ENCODE results near the gene CCDC6. TPM values are rescaled to one million over a fixed set of nuclear protein-coding genes. Genes with fewer than 3 reads are reported as not detected.
"Not testable (repeated sequence)": the region's sequence is repeated elsewhere in the genome, so short reads cannot be mapped to it uniquely, and the experiment has no call there.

The CCDC6 gene
- total RNA-seq, 1 donor from 2014 or later: 32.3 TPM

GRCh38 chr10:59808896-59809643 is 97.3 kb downstream of the CCDC6 start:
- peak; percentile 42 for DNase-seq

DNA sequence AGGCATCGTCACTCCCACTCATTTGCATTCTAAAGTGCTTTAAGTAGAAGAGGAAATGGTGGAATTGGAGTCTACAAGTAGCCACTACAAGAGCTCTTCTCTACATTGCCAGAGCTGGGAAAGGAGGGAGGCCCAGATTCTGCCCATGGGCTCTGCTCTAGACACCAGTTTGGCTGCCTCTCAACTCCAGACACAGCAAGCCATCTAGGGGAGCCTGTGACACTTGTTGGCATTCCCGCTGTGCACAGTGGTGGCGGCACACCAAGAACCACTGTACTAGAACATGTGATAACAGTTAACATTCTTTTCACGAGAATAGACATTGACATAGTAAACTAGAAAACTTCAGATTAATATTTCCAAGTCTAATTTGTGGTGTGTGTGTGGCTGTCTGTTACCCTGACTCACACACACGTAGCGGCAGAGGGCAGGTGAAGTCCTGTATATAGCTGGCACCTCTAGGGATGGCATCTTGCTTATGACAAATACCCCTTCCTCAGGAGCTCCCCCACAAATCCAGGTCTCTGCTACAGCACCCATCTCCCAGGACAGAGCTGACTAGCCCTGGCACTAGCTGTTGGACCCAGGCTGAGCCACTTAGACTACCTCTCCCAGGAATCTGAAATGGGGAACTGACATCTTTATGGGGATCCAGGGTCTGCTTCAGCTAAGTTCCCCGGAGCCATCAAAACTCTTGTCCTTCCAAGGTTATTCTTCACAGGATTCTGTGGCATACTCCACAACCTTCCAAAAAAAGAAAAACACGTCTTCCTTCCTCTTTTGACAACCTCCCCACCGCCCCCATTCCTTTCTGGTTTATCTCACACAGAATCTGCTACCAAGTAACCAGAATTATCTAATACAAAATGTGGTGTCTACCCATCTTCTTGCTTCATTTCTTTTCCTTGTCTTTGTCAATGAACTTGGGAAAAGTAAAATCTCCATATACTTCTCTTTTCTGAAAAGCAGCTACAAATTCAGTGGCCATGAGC is 98.4 kb downstream of the CCDC6 start:
- no peak for DNase-seq

DNA sequence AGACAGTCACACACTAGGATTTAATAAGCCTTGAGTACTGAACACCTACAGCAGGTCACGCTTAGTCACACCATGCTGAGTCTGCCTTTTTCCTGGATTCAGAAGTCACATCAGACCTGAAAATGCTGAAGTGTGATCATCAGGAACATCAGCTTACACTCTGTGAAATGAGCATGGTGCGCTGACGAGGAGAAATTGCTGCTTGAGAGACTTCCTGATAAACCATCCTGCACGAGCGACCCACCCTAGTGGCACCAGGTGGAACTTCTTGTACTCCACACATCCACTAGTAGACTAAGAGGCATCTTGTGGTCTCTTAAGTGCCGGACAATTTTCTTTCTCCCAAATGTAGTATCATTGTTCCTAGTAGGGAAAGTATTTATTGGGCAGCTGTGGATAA is 101.3 kb downstream of the CCDC6 start:
- DNase-seq: no peak

GRCh38 chr10:59804220-59804619 is 102.1 kb downstream of the CCDC6 start:
- DNase-seq: no peak

DNA sequence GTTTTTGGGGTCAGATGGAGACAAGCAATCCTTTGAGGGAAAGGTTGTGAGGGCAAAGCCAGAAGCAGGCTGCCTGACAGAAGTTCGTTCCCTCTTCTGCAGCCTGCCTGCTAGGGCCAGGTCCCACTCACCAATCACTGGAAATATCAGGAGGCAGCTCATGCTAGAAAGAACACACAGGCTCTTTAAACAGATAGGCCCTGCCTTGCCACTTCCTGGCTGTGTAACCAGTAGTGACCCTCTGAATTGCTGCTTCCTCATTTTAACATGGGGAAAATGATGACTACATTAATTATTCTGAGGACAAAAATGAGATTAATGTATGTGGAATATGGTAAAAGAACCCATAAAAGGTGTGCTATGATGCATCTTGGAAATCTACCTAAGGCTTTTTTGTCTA is 102.6 kb downstream of the CCDC6 start:
- DNase-seq: no peak

DNA sequence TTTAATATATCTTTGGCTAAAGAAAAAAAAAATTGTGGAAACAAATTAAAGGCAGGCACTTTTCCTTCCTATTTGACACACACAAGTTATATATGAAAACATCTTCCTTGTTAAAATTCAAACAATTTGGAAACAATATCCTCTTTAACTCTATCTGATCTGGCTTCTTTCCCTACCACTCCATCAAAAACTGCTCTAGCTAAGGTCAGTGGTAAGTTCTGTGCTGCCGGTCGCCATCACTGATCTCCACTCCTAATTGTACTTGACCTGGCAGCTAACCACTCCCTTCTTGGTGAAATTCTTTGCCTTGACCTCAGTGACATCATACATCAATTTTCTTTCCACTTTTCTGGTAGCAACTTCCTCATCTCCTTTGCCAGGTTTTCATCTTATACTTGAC is 105.2 kb downstream of the CCDC6 start:
- DNase-seq: no peak

- DNase-seq: no peak
These were observed 106.9 kb downstream of the CCDC6 start for GRCh38 chr10:59799421-59799820.

- no peak for DNase-seq
These were observed 112.4 kb downstream of the CCDC6 start for GRCh38 chr10:59793919-59794318.

DNA sequence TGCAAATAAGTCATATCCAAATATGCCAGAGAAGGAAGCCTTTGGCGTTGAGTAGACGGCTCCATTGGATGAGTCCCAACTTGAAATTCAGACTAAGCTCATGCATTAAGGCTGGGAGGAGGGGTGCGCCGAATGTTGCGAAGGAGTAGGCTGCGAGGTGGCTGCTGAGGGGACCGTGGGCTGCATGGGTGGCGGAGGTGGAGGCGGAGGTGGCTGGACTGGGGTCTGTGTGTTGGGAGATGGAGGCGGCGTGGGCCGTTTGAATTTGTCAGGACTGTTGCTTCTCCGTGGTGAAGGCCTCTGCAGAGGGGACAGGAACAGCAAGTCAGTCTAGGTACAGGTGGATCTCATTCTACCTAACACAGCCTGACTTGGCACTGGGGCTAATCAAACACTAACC is 113.5 kb downstream of the CCDC6 start:
- no peak for DNase-seq

- DNase-seq: no peak
These were observed 114.8 kb downstream of the CCDC6 start for GRCh38 chr10:59791601-59792000.

DNA sequence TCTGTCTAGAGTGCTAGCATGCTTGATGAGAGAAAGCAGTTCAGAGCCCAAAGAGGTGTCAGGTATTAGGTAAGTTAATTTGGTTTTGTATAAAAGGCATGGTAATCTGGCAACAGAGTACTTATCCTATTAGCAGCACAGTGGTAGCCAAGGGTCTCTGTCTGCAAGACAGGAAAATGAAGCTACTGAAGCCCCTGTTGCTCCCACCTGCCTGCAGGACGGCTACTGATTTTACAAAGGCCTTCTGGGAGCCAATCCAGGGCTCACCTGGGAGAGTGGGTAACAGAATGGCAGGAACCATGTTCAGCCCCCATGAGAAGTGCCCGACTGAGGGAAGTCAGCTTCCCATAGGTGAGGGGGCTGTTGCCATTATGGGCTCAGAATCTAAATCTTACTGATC is 116.3 kb downstream of the CCDC6 start:
- DNase-seq: not testable (repeated sequence)

DNA sequence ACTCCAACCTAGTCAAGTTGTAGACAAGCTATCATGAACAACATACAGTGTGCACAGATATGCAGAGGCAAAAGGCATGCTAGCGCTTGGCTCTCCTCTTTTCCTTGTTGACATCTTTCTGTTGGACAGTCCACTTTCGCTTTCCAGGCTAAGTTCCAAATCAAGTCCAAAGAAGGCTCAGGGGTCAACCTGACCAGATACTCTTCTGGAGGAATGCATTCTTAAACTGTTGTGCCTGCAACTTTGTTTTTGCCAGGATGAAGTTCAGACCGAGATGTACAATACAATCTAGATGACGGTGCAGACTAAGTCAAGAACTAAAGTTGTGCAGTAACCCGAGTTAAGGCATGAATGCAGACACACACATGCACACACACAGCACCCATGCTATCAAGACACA is 117.4 kb downstream of the CCDC6 start:
- DNase-seq: not testable (repeated sequence)

GRCh38 chr10:59787032-59787431 is 119.3 kb downstream of the CCDC6 start:
- DNase-seq: not testable (repeated sequence)

GRCh38 chr10:59785476-59785875 is 120.9 kb downstream of the CCDC6 start:
- not testable (repeated sequence) for DNase-seq

- DNase-seq: no peak
These were observed 124.8 kb downstream of the CCDC6 start for GRCh38 chr10:59781511-59781910.

- DNase-seq: no peak
These were observed 126.4 kb downstream of the CCDC6 start for GRCh38 chr10:59779756-59780533.

DNA sequence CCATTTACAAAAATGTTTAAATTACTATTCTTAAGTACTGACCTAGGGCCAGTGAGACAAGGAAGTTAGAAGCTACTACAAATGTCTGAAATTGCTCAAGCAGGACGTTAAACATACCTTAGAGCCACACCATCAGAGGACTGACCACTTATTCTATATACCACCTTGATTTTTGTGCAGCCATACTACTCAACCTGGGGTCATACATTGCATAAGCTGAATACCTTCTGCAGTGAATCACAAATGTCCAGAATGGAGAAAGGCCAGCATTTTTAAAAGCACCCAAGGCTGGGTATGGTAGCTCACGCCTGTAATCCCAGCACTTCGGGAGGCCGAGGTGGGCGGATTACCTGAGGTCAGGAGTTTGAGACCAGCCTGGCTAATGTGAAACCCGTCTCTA is 131.9 kb downstream of the CCDC6 start:
- no peak for DNase-seq

DNA sequence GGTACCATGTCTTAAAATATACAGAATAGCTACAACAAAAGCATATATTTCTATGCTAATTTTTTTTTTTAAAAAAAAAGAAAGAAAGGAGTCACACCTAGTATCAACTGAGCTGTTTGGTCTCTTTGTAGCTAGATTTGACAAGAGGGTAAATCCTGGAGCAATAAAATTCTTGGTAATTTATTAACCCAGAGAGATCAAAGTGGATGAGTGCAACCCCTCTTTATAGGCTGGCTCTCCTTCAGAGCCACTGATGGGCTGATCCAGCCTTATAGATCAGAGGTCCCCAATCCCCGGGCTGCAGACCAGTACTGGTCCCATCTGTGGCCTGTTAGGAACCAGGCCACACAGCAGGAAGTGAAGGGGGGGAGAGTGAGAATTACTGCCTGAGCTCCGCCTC is 133.3 kb downstream of the CCDC6 start:
- DNase-seq: no peak

DNA sequence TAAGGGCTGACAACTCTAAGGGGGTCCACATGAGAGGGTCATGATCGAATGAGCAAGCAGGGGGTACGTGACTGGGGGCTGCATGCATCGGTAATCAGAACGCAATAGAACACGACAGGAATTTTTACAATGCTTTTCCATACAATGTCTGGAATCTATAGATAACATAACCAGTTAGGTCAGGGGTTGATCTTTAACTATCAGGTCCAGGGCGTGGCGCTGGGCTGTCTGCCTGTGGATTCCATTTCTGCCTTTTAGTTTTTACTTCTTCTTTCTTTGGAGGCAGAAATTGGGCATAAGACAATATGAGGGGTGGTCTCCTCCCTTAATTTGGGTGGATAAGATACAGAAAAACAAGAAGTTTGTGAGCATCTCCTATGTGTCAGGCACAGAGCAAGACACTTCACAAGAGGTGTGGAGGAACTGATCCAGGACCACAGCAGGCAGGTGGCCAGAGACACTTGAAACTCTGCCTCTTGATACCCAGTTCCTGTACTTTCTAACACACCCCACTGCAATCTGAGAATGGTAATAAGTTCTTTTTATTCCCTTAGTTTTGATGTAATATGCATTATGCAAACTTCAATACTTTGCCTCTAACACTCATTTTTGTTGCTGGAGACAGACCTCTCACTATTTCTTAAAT is 135.1 kb downstream of the CCDC6 start:
- no peak for DNase-seq

- DNase-seq: no peak
These were observed 135.7 kb downstream of the CCDC6 start for GRCh38 chr10:59770689-59771088.

DNA sequence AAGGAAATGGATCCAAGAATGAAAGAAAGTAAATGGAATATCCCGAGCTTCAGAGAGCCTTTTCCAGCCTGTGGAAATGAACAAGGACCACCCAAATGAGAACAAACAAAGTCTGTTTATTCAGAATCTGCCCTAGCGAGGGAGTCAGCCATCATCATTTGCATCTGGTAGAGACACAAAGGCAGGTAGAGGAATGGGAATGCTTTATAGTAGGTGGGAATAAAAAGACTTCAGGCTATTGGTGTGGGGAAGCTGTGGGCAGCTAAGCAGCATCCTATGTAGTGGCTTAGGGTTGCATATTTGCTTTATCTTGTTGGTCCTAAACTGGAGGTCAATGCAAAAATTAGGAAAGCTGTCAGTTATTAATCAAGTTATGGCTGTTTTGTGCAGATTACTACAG is 143.9 kb downstream of the CCDC6 start:
- DNase-seq: no peak

GRCh38 chr10:59757966-59758365 is 148.4 kb downstream of the CCDC6 start:
- no peak for DNase-seq

Measured in occipital lobe (tissue), 2 donors.